Mesendoderm (in vitro differentiated cells): ENCODE data around the gene SLFN14.

Experiments
- DNase-seq: peaks from one replicate; pipeline ENCODE4 v3.0.0; 2013
- H2AK5ac ChIP-seq: 2 replicates; pipeline ENCODE4 v1.6.1; 2013; ENCODE audit warnings: low read length, inconsistent platforms
- H2BK120ac ChIP-seq: 2 replicates; pipeline ENCODE4 v1.6.1; 2013; ENCODE audit warnings: low read depth, mild to moderate bottlenecking, low read length, moderate library complexity, mixed read lengths
- H2BK15ac ChIP-seq: replicated peaks from 2 replicates; pipeline ENCODE4 v1.6.1; 2013; ENCODE audit warnings: low read depth, mild to moderate bottlenecking, moderate library complexity
- H2BK5ac ChIP-seq: 2 replicates; pipeline ENCODE4 v1.6.1; 2013; ENCODE audit warnings: low read length, inconsistent platforms
- H3K18ac ChIP-seq: 2 replicates; pipeline ENCODE4 v1.6.1; 2013; ENCODE audit warnings: mild to moderate bottlenecking, low read length, mixed read lengths
- H3K23ac ChIP-seq: one replicate; pipeline ENCODE4 v1.6.1; 2013; ENCODE audit warnings: low read length
- H3K27ac ChIP-seq: 2 replicates; pipeline ENCODE4 v1.5.1; 2013; ENCODE audit warnings: low read depth, mild to moderate bottlenecking, inconsistent platforms, low read length, moderate library complexity
- H3K27me3 ChIP-seq: 2 replicates; pipeline ENCODE4 v1.6.1; 2013; ENCODE audit warnings: low read length, control low read depth, mild to moderate bottlenecking, inconsistent platforms; ENCODE audit not compliant: insufficient read depth, poor library complexity
- H3K36me3 ChIP-seq: 2 replicates; pipeline ENCODE4 v1.6.1; 2013; ENCODE audit warnings: low read length, inconsistent platforms; ENCODE audit not compliant: control insufficient read depth, insufficient read depth
- H3K4ac ChIP-seq: one replicate; pipeline ENCODE4 v1.6.1; 2013; ENCODE audit warnings: low read depth, mild to moderate bottlenecking, low read length, moderate library complexity
- H3K4me1 ChIP-seq: 2 replicates; pipeline ENCODE4 v1.6.1; 2013; ENCODE audit warnings: low read depth, low read length, inconsistent platforms; ENCODE audit not compliant: control insufficient read depth
- H3K4me2 ChIP-seq: 2 replicates; pipeline ENCODE4 v1.6.1; 2013; ENCODE audit warnings: low read length
- H3K4me3 ChIP-seq: 2 replicates; pipeline ENCODE4 v1.5.1; 2013; ENCODE audit warnings: mild to moderate bottlenecking, low read length
- H3K56ac ChIP-seq: one replicate; pipeline ENCODE4 v1.6.1; 2013; ENCODE audit warnings: low read length
- H3K79me1 ChIP-seq: 2 replicates; pipeline ENCODE4 v1.6.1; 2013; ENCODE audit warnings: low read length, inconsistent platforms
- H3K79me2 ChIP-seq: 2 replicates; pipeline ENCODE4 v1.6.1; 2013; ENCODE audit warnings: mild to moderate bottlenecking, low read length; ENCODE audit not compliant: control insufficient read depth, insufficient read depth
- H3K9ac ChIP-seq: 2 replicates; pipeline ENCODE4 v1.6.1; 2013; ENCODE audit warnings: low read length, inconsistent platforms
- H4K5ac ChIP-seq: one replicate; pipeline ENCODE4 v1.6.1; 2013; ENCODE audit warnings: low read length
- H4K8ac ChIP-seq: one replicate; pipeline ENCODE4 v1.6.1; 2013; ENCODE audit warnings: low read depth, mild to moderate bottlenecking, control low read depth, low read length, moderate library complexity
- WGBS: extraction: QIAGEN DNeasy Blood & Tissue Kit; methylation state at CpG from one replicate; pipeline ENCODE4 v1.1.7; 2013; ENCODE audit warnings: low lambda C conversion rate, missing lambda C conversion rate; ENCODE audit not compliant: insufficient coverage; ENCODE audit errors: extremely low coverage; 5-methylcytosine and 5-hydroxymethylcytosine counted together

The SLFN14 gene

GRCh38 chr17:35555691-35556090 lies 4.9 kb downstream of the SLFN14 start:
- H3K4me3 ChIP-seq, result no peak overlapping the region
- H2BK5ac ChIP-seq, result no peak overlapping the region
- no peak overlapping the region for H2BK15ac ChIP-seq
- no peak overlapping the region for H2AK5ac ChIP-seq
- no peak overlapping the region for H3K56ac ChIP-seq
- H3K27ac ChIP-seq, result no peak overlapping the region
- no CpG with 5 or more reads among the region's 5 CpGs for WGBS
- no peak overlapping the region for H3K23ac ChIP-seq
- no peak for DNase-seq
- no peaks in the 10 kb centered on the region for H3K27me3 ChIP-seq
- no peak overlapping the region for H3K4me2 ChIP-seq
- H2BK120ac ChIP-seq, result no peak overlapping the region
- H3K36me3 ChIP-seq, result no peaks in the 10 kb centered on the region
- no peak overlapping the region for H4K5ac ChIP-seq
- no peak overlapping the region for H4K8ac ChIP-seq
- H3K79me1 ChIP-seq, result no peaks in the 10 kb centered on the region
- no peak overlapping the region for H3K9ac ChIP-seq
- H3K4me1 ChIP-seq, result no peaks in the 10 kb centered on the region
- no peaks in the 10 kb centered on the region for H3K79me2 ChIP-seq
- no peak overlapping the region for H3K4ac ChIP-seq
- no peak overlapping the region for H3K18ac ChIP-seq

- H3K4me1 ChIP-seq, result no peaks in the 10 kb centered on the region
- no peak overlapping the region for H3K4ac ChIP-seq
- no peak overlapping the region for H3K27ac ChIP-seq
- H3K18ac ChIP-seq, result no peak overlapping the region
- no peaks in the 10 kb centered on the region for H3K79me1 ChIP-seq
- DNase-seq, result no peak
- H3K36me3 ChIP-seq, result no peaks in the 10 kb centered on the region
- H2BK5ac ChIP-seq, result no peak overlapping the region
- H3K56ac ChIP-seq, result no peak overlapping the region
- no peaks in the 10 kb centered on the region for H3K79me2 ChIP-seq
- H3K23ac ChIP-seq, result no peak overlapping the region
- no peak overlapping the region for H4K5ac ChIP-seq
- H3K9ac ChIP-seq, result no peak overlapping the region
- no peaks in the 10 kb centered on the region for H3K27me3 ChIP-seq
- no peak overlapping the region for H2AK5ac ChIP-seq
- H3K4me2 ChIP-seq, result no peak overlapping the region
- H4K8ac ChIP-seq, result no peak overlapping the region
- no peak overlapping the region for H2BK15ac ChIP-seq
- WGBS, result no CpG with 5 or more reads among the region's 5 CpGs
- no peak overlapping the region for H2BK120ac ChIP-seq
- H3K4me3 ChIP-seq, result no peak overlapping the region
These were observed 6.0 kb downstream of the SLFN14 start for GRCh38 chr17:35554668-35555067.

- DNase-seq, result no peak
- WGBS, result no CpG with 5 or more reads among the region's 4 CpGs
- no peak overlapping the region for H4K8ac ChIP-seq
These were observed 7.3 kb downstream of the SLFN14 start for GRCh38 chr17:35553310-35553709.

GRCh38 chr17:35548978-35549377 lies 11.6 kb downstream of the SLFN14 start:
- no peak overlapping the region for H3K23ac ChIP-seq
- H3K4ac ChIP-seq, result no peak overlapping the region
- no peak overlapping the region for H3K27ac ChIP-seq
- H3K56ac ChIP-seq, result no peak overlapping the region
- H3K9ac ChIP-seq, result no peak overlapping the region
- no peaks in the 10 kb centered on the region for H3K79me2 ChIP-seq
- no peak overlapping the region for H2BK5ac ChIP-seq
- H3K18ac ChIP-seq, result no peak overlapping the region
- no peak overlapping the region for H3K4me2 ChIP-seq
- no peaks in the 10 kb centered on the region for H3K4me1 ChIP-seq
- no peak overlapping the region for H2AK5ac ChIP-seq
- no peak overlapping the region for H4K5ac ChIP-seq
- no peaks in the 10 kb centered on the region for H3K36me3 ChIP-seq
- no CpG with 5 or more reads among the region's 1 CpG for WGBS
- no peak overlapping the region for H2BK120ac ChIP-seq
- no peak overlapping the region for H4K8ac ChIP-seq
- DNase-seq, result no peak
- H2BK15ac ChIP-seq, result no peak overlapping the region
- no peak overlapping the region for H3K4me3 ChIP-seq
- H3K79me1 ChIP-seq, result no peaks in the 10 kb centered on the region
- no peaks in the 10 kb centered on the region for H3K27me3 ChIP-seq

More at GRCh38 chr17:35553310-35553709, 7.3 kb downstream of the SLFN14 start:
- Histone ChIP-seq H3K79me1 (no peaks in the 10 kb centered on the region), H3K27ac (no peak overlapping the region), H3K56ac (no peak overlapping the region), H3K4me3 (no peak overlapping the region), H3K27me3 (no peaks in the 10 kb centered on the region), H3K4ac (no peak overlapping the region), H2BK15ac (no peak overlapping the region), H3K36me3 (no peaks in the 10 kb centered on the region), H3K18ac (no peak overlapping the region), H3K23ac (no peak overlapping the region), H3K4me2 (no peak overlapping the region), H3K4me1 (no peaks in the 10 kb centered on the region), H2AK5ac (no peak overlapping the region), H2BK5ac (no peak overlapping the region), H4K5ac (no peak overlapping the region), H2BK120ac (no peak overlapping the region), H3K79me2 (no peaks in the 10 kb centered on the region), H3K9ac (no peak overlapping the region)

- no peak overlapping the region for H3K4ac ChIP-seq
- H3K4me3 ChIP-seq, result no peak overlapping the region
- H3K27me3 ChIP-seq, result no peaks in the 10 kb centered on the region
- H3K36me3 ChIP-seq, result no peaks in the 10 kb centered on the region
- H3K9ac ChIP-seq, result no peak overlapping the region
- H2BK120ac ChIP-seq, result no peak overlapping the region
- WGBS, result no CpG with 5 or more reads among the region's 8 CpGs
- no peak overlapping the region for H4K8ac ChIP-seq
- no peak overlapping the region for H2BK5ac ChIP-seq
- no peak overlapping the region for H2AK5ac ChIP-seq
- no peaks in the 10 kb centered on the region for H3K79me2 ChIP-seq
- no peak overlapping the region for H4K5ac ChIP-seq
- DNase-seq, result no peak
- H3K79me1 ChIP-seq, result no peaks in the 10 kb centered on the region
- no peaks in the 10 kb centered on the region for H3K4me1 ChIP-seq
- H3K18ac ChIP-seq, result no peak overlapping the region
- H3K4me2 ChIP-seq, result no peak overlapping the region
- no peak overlapping the region for H3K23ac ChIP-seq
- H3K56ac ChIP-seq, result no peak overlapping the region
- no peak overlapping the region for H3K27ac ChIP-seq
- no peak overlapping the region for H2BK15ac ChIP-seq
These were observed 12.3 kb downstream of the SLFN14 start for GRCh38 chr17:35548208-35548810.

GRCh38 chr17:35546487-35546886 lies 14.1 kb downstream of the SLFN14 start:
- H3K23ac ChIP-seq, result no peak overlapping the region
- H3K79me1 ChIP-seq, result no peaks in the 10 kb centered on the region
- H3K36me3 ChIP-seq, result no peaks in the 10 kb centered on the region
- no peak overlapping the region for H4K8ac ChIP-seq
- no peak overlapping the region for H3K4me2 ChIP-seq
- H3K9ac ChIP-seq, result no peak overlapping the region
- H3K4ac ChIP-seq, result no peak overlapping the region
- H3K4me1 ChIP-seq, result no peaks in the 10 kb centered on the region
- no peak overlapping the region for H2AK5ac ChIP-seq
- no peak overlapping the region for H2BK5ac ChIP-seq
- H3K27me3 ChIP-seq, result no peaks in the 10 kb centered on the region
- H2BK15ac ChIP-seq, result no peak overlapping the region
- no peak for DNase-seq
- no peak overlapping the region for H3K4me3 ChIP-seq
- no peak overlapping the region for H4K5ac ChIP-seq
- no CpG with 5 or more reads among the region's 1 CpG for WGBS
- H3K27ac ChIP-seq, result no peak overlapping the region
- no peak overlapping the region for H2BK120ac ChIP-seq
- H3K18ac ChIP-seq, result no peak overlapping the region
- no peaks in the 10 kb centered on the region for H3K79me2 ChIP-seq
- no peak overlapping the region for H3K56ac ChIP-seq
